Measurements from ENCODE around the gene IMP4. TPM values are rescaled to one million over a fixed set of nuclear protein-coding genes. Genes with fewer than 3 reads are reported as not detected.
A peak's percentile ranks its signal among the peaks of the same experiment; 100 is the strongest.

Gene IMP4
- total RNA-seq, 2 experiments from 2014 or later, result 80.7 to 88.6 TPM

DNA sequence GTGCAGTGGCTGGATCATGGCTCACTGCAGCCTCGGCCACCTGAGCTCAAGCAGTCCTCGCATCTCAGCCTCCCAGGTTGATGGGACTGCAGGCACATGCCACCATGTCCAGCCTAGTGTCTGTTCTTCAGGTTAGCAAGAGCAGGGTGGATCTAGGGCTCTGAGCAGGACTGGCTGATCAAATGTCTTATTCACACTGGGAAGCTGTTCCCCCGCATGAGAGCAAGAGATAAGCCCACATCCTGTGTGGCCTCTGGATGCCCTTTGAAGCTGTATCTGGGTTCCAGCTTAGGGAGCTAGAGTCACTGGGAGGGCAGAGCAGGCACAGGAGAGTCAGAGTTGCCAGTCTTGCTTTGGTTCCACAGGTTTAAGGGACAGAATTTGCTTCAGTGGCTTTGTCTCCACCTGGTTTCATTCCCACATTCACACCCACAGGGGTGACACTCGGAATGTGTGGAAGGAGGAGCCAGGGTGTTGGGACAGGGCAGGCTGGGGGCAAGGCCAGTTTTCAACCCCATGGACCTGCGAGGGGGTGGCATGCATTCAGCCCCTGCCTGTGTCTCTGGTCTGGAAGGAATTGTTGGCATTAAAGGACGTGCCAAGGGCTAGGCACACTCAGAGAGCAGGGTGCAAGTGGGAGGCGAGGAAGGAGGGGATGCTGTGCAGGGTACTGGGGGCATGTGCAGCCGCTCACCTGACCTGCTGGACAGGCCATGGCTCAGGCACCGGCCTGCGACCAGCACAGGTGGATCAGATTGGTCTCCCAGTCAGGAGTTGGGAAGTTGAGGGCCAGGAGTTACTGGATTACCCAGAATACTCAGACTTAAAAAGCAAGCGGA, 37.6 kb downstream of the IMP4 start:
- Mint-ChIP-seq H3K4me1 (ENCODE audit: low read depth) (peaks cover 53% of the 10 kb centered on the region), H3K27me3 (ENCODE audit: low read depth) (no peaks in the 10 kb centered on the region), H3K4me3 (no peak overlapping the region), H3K27ac (peak overlapping the region; percentile 35), H3K9me3 (ENCODE audit: insufficient read depth) (no peaks in the 10 kb centered on the region), H3K36me3 (ENCODE audit: low read depth) (peaks cover 51% of the 10 kb centered on the region)
- ATAC-seq (peak; percentile 72), DNase-seq (peak; percentile 42)
- ChIA-PET POLR2A (interaction anchor here (3.7 kb wide), 1 partner anchor 38 kb away, joined by 20 read pairs; the partner anchor contains the start of gene IMP4), CTCF (no interaction called here)

DNA sequence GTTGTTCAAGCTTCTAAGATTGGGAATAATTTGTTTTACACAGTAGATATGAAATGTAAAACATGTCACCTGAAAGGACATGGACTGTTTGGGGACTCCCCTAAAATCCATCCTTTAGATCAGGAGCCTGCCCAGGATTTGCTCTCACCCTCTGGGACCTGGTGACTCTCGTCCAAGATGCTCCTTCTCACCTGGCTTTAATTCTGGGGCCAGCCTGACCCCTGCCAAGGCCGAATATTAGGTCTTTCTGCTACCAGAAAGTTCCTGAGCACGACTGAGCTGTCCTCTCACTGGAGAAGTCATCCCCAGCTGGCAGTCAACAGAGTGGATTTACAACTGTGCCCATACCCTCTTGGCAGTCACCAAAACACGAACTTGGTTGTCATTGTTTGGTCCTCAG, 38.4 kb downstream of the IMP4 start:
- H3K27ac Mint-ChIP-seq, result no peak overlapping the region
- no peaks in the 10 kb centered on the region for H3K27me3 Mint-ChIP-seq (ENCODE audit: low read depth)
- DNase-seq, result no peak
- no peak for ATAC-seq
- H3K4me1 Mint-ChIP-seq (ENCODE audit: low read depth), result peaks cover 45% of the 10 kb centered on the region
- CTCF ChIA-PET, result no interaction called here
- H3K36me3 Mint-ChIP-seq (ENCODE audit: low read depth), result peaks cover 43% of the 10 kb centered on the region
- no peak overlapping the region for H3K4me3 Mint-ChIP-seq
- no peaks in the 10 kb centered on the region for H3K9me3 Mint-ChIP-seq (ENCODE audit: insufficient read depth)
- POLR2A ChIA-PET, result no interaction called here

DNA sequence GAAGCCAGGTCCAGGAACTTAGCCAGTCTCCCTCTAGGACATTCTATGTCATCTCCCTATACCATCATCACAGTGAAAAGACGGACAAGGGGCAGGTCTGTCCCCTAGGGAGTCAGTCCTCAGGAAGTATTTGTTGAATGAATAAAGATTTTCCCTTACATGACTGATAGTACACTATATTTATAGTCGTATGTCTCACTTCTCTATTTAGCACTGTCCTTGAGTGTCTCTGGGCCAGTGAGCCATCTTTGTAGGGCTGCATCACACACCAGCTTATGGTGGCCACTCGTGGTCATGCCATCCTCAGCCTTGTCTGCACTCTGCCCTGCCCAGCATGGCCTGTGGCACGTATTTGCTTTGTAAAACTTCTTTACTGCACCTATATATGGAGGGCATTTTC, 38.9 kb downstream of the IMP4 start:
- no peak overlapping the region for H3K27ac Mint-ChIP-seq
- no peaks in the 10 kb centered on the region for H3K27me3 Mint-ChIP-seq (ENCODE audit: low read depth)
- ATAC-seq (no peak), DNase-seq (no peak)
- CTCF ChIA-PET, result no interaction called here
- peaks cover 41% of the 10 kb centered on the region for H3K4me1 Mint-ChIP-seq (ENCODE audit: low read depth)
- peaks cover 41% of the 10 kb centered on the region for H3K36me3 Mint-ChIP-seq (ENCODE audit: low read depth)
- no peaks in the 10 kb centered on the region for H3K9me3 Mint-ChIP-seq (ENCODE audit: insufficient read depth)
- POLR2A ChIA-PET, result no interaction called here
- H3K4me3 Mint-ChIP-seq, result no peak overlapping the region

DNA sequence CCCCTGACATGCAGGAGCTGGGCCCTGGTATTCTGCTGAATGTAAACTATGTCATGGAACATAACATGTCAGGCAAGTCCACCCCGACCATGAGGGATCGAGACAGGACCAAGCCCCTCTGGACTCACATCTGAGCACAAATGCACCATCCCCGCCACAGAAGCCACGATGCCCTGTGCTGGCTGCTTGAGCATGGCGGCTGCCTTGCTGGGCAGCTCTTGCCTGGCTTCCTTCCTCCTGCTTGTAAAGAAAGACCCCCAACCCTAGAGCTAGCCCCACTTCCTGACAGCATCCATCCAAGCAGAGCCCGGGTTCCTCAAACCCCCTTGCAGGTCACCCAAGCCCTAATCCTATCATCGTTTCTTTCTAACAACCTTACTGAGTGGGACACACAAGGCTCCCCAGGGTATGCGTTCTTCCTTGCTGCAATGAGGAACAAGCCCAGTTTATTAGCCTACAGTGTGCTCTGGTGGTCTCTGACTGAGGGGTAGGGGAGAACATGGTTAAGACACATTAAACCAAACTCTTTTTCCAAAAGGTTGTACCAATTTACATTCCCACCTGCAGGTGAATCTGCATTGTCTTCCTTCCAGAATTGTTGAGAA, 39.7 kb downstream of the IMP4 start:
- no peaks in the 10 kb centered on the region for H3K9me3 Mint-ChIP-seq (ENCODE audit: insufficient read depth)
- ChIA-PET CTCF (no interaction called here), POLR2A (no interaction called here)
- DNase-seq (no peak), ATAC-seq (no peak)
- peaks cover 33% of the 10 kb centered on the region for H3K4me1 Mint-ChIP-seq (ENCODE audit: low read depth)
- H3K27me3 Mint-ChIP-seq (ENCODE audit: low read depth), result no peaks in the 10 kb centered on the region
- H3K4me3 Mint-ChIP-seq, result no peak overlapping the region
- H3K36me3 Mint-ChIP-seq (ENCODE audit: low read depth), result peaks cover 36% of the 10 kb centered on the region
- no peak overlapping the region for H3K27ac Mint-ChIP-seq

DNA sequence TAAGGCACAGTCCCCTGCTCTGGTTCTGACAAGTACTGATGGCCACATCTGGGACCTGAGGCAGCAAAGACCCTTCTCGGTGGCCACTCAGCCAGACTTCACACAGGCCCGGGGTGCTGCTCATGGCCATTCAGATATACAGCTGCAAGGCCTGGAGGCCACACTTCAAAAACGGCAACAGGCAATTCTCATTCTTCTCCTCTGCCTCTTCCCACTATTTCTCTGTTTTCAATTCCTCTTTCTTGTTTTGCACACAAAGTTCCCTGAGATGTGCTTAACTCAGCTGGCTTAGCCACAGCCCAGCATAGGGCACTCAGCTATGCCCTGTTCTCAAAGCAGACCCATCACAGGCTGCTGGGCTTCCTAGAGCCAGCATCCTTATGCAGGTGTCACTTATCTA, 43.0 kb downstream of the IMP4 start:
- no peak overlapping the region for H3K4me3 Mint-ChIP-seq
- no peak for DNase-seq
- peaks cover 19% of the 10 kb centered on the region for H3K36me3 Mint-ChIP-seq (ENCODE audit: low read depth)
- peaks cover 11% of the 10 kb centered on the region for H3K4me1 Mint-ChIP-seq (ENCODE audit: low read depth)
- no peaks in the 10 kb centered on the region for H3K27me3 Mint-ChIP-seq (ENCODE audit: low read depth)
- H3K27ac Mint-ChIP-seq, result no peak overlapping the region
- no peaks in the 10 kb centered on the region for H3K9me3 Mint-ChIP-seq (ENCODE audit: insufficient read depth)
- ChIA-PET CTCF (interaction anchor here (1.0 kb wide), 1 partner anchor 13 kb away, joined by 3 read pairs; no protein-coding TSS in a partner anchor), POLR2A (no interaction called here)
- no peak for ATAC-seq

DNA sequence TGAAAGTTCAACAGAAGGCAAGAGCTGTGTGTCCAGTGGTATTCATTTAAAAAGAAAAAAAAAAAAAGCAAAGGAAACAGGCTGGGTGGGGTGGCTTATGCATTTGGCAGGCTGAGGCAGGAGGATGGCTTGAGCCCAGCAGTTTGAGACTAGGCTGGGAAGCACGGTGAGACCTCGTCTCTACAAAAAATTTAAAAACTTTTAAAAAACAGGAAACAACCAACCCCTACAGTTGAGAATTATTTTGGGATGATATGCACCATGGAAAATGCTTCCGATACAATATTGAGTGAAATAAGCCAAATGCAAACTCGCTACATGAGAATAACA, 44.3 kb downstream of the IMP4 start:
- DNase-seq, result no peak
- H3K9me3 Mint-ChIP-seq (ENCODE audit: insufficient read depth), result no peaks in the 10 kb centered on the region
- peaks cover 17% of the 10 kb centered on the region for H3K4me1 Mint-ChIP-seq (ENCODE audit: low read depth)
- H3K36me3 Mint-ChIP-seq (ENCODE audit: low read depth), result peaks cover 15% of the 10 kb centered on the region
- CTCF ChIA-PET, result no interaction called here
- H3K27ac Mint-ChIP-seq, result no peak overlapping the region
- H3K4me3 Mint-ChIP-seq, result no peak overlapping the region
- H3K27me3 Mint-ChIP-seq (ENCODE audit: low read depth), result peaks cover 3% of the 10 kb centered on the region
- ATAC-seq, result no peak
- POLR2A ChIA-PET, result interaction anchor here (1.1 kb wide), 1 partner anchor 44 kb away, joined by 3 read pairs; the partner anchor contains the start of gene IMP4

DNA sequence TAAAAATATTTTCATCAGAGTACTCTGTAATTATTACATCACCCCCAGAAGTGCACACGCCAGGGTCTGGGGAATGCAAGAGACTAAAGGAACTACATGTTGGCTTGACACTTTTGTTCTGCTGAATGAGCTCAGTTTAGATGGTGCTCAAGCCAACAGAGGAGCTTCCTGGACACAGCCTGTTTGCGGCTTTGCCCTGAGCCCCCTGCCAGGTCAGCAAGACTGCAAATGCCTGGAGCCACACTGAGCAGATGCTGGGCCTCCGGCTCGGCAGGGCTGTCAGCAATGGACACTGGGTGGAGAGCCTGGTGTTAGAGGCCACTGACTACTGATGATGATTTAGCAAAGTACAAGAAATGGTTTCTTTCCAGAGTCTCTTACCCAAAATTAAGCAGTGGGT, 45.1 kb downstream of the IMP4 start:
- H3K4me1 Mint-ChIP-seq (ENCODE audit: low read depth), result peaks cover 21% of the 10 kb centered on the region
- peaks cover 7% of the 10 kb centered on the region for H3K27me3 Mint-ChIP-seq (ENCODE audit: low read depth)
- DNase-seq (no peak), ATAC-seq (no peak)
- POLR2A ChIA-PET, result interaction anchor here (3.6 kb wide), 1 partner anchor 14 kb away, joined by 20 read pairs; no protein-coding TSS in a partner anchor
- peaks cover 10% of the 10 kb centered on the region for H3K36me3 Mint-ChIP-seq (ENCODE audit: low read depth)
- no peaks in the 10 kb centered on the region for H3K9me3 Mint-ChIP-seq (ENCODE audit: insufficient read depth)
- CTCF ChIA-PET, result no interaction called here
- no peak overlapping the region for H3K4me3 Mint-ChIP-seq
- no peak overlapping the region for H3K27ac Mint-ChIP-seq

DNA sequence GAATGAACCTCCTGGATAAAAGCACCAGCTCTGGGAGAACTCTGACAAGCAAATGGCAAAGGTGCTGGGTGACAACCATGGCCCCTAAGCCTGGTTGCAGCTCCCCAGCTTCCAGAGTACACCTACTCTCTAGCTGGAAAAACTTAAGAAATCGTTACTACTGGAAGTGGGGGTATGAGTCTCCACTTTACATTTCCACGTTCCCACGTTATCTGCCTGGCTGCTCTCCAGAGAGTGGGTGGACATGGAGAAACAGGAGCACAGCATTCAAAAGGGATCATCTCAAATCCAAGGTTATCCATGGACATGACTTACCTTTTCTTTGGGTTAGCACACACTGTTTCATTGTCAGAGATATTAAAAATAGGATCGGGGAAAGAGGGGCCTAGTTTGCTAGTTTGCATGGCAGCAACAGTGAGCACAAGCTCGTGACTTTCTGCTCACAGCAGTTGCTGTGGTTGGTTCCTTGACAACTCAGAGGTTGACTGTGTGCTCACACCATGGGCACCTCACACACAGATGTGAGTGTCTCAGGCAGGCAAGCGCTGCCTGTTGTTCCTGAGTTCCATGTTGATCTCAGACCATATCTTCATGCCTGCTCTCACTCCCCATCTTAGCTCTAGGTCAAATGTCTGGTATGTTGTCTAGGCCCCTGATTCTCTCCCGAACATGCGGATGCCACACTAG, 45.7 kb downstream of the IMP4 start:
- no peaks in the 10 kb centered on the region for H3K9me3 Mint-ChIP-seq (ENCODE audit: insufficient read depth)
- peaks cover 21% of the 10 kb centered on the region for H3K4me1 Mint-ChIP-seq (ENCODE audit: low read depth)
- peaks cover 10% of the 10 kb centered on the region for H3K27me3 Mint-ChIP-seq (ENCODE audit: low read depth)
- ChIA-PET POLR2A (interaction anchor here (3.6 kb wide), 1 partner anchor 15 kb away, joined by 20 read pairs; no protein-coding TSS in a partner anchor), CTCF (no interaction called here)
- no peak overlapping the region for H3K4me3 Mint-ChIP-seq
- no peak overlapping the region for H3K27ac Mint-ChIP-seq
- peaks cover 6% of the 10 kb centered on the region for H3K36me3 Mint-ChIP-seq (ENCODE audit: low read depth)
- no peak for DNase-seq
- no peak for ATAC-seq

DNA sequence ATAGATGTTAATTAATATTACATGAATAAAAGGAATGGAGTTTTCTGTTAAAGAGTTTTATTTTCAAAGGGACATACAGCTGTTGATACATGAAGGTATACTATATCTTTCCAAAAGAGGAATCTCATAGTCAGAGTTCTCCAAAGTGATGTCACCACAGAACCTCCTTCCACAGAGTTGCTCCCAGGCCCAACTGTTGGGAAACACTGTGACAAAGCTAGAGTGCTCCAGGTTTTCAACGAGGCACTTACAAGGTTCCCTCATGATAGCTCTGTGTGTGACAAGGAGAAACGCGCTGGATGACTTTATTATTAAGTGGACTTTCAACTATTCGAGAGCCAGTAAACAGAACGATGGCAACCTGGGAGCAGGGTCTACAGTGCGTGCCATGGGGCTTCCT, 46.7 kb downstream of the IMP4 start:
- ChIA-PET POLR2A (interaction anchor here (2.6 to 3.6 kb wide), 2 partner anchors 16 to 47 kb away, joined by 12 to 20 read pairs; partner anchors contain the start of gene IMP4), CTCF (interaction anchor here (0.6 to 2.3 kb wide), 3 partner anchors 12 to 16 kb away, joined by 3 to 14 read pairs (median 3); no protein-coding TSS in a partner anchor)
- DNase-seq (no peak), ATAC-seq (no peak)
- H3K4me3 Mint-ChIP-seq, result no peak overlapping the region
- H3K27me3 Mint-ChIP-seq (ENCODE audit: low read depth), result peaks cover 14% of the 10 kb centered on the region
- peaks cover 21% of the 10 kb centered on the region for H3K4me1 Mint-ChIP-seq (ENCODE audit: low read depth)
- H3K9me3 Mint-ChIP-seq (ENCODE audit: insufficient read depth), result no peaks in the 10 kb centered on the region
- peaks cover 10% of the 10 kb centered on the region for H3K36me3 Mint-ChIP-seq (ENCODE audit: low read depth)
- no peak overlapping the region for H3K27ac Mint-ChIP-seq

DNA sequence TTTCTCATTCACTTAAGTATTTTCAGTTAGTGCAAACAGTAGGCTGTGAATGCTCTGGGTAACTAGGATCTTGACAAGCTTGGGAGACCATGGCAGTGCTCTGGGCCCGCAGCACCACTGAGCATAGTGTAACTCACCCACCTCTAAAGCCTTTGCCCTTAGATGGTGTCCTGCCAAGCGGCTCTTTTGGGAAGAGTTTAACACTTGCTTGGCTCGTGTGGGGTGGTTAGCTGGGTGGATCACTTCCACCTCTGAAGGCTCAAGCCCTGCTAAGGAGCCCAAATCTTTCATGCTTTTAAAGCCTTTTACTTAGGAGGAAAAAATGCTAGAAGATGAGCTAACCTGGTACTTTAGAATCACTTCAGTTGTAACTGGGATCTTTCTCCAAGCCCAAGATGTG, 47.1 kb downstream of the IMP4 start:
- H3K4me1 Mint-ChIP-seq (ENCODE audit: low read depth), result peaks cover 21% of the 10 kb centered on the region
- ChIA-PET POLR2A (interaction anchor here (2.6 to 3.6 kb wide), 2 partner anchors 16 to 48 kb away, joined by 12 to 20 read pairs; partner anchors contain the start of gene IMP4), CTCF (interaction anchor here (0.6 to 2.3 kb wide), 3 partner anchors 12 to 17 kb away, joined by 3 to 14 read pairs (median 3); no protein-coding TSS in a partner anchor)
- H3K9me3 Mint-ChIP-seq (ENCODE audit: insufficient read depth), result no peaks in the 10 kb centered on the region
- no peak overlapping the region for H3K27ac Mint-ChIP-seq
- peaks cover 10% of the 10 kb centered on the region for H3K36me3 Mint-ChIP-seq (ENCODE audit: low read depth)
- H3K4me3 Mint-ChIP-seq, result no peak overlapping the region
- ATAC-seq (no peak), DNase-seq (no peak)
- peaks cover 14% of the 10 kb centered on the region for H3K27me3 Mint-ChIP-seq (ENCODE audit: low read depth)

DNA sequence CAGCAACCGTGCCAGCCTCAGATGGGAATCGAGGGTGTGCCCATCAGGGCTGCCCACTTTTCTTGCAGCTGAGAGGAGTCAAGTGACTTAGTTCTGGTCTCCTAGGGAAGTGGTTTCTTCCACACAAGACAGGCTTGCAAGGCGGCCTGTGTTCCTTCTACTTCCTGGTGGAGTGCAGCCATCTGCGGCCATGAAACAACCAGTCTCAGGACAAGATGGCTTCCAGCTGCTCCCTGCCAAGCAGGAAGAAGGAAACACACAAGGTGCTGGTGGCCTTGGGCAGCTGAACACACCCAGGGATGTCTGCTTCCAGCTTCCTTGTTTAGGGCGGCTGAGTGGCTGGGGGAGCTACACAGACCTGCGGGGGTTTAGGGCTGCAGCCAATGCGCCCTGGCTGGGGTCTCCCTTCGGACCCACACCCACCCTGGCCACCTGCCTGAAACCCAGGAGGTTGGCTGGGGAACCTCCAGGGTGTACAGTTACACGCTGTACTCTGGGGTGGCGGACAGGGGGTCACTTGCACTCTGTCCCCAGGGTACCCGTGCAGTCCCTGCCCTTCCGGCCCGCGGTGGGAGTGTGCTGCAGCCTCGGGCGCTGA, 47.9 kb downstream of the IMP4 start:
- peak overlapping the region; percentile 91 for H3K27ac Mint-ChIP-seq
- POLR2A ChIA-PET, result interaction anchor here (0.9 to 3.6 kb wide), 4 partner anchors 17 to 714 kb away, joined by 3 to 20 read pairs (median 8); partner anchors contain the start of gene IMP4

More for the DNA sequence above, 47.9 kb downstream of the IMP4 start:
- DNase-seq (no peak), ATAC-seq (peak; percentile 28)
- Mint-ChIP-seq H3K36me3 (ENCODE audit: low read depth) (peaks cover 10% of the 10 kb centered on the region), H3K9me3 (ENCODE audit: insufficient read depth) (no peaks in the 10 kb centered on the region), H3K27me3 (ENCODE audit: low read depth) (peaks cover 17% of the 10 kb centered on the region), H3K4me3 (peak overlapping the region; percentile 86), H3K4me1 (ENCODE audit: low read depth) (peaks cover 21% of the 10 kb centered on the region)
- CTCF ChIA-PET, result interaction anchor here (1.1 to 2.3 kb wide), 2 partner anchors 13 to 17 kb away, joined by 3 to 14 read pairs; no protein-coding TSS in a partner anchor
